Hematopoietic multipotent progenitor cell treated with erythropoietin and hydrocortisone succinate and interleukin-3 and kit ligand, for 17 days (in vitro differentiated cells): ENCODE measurements around the gene FOS.

Experiments
- DNase-seq: peaks from one replicate; pipeline ENCODE4 v3.0.0-alpha.2; 2015; ENCODE audit warnings: low spot score

FOS gene

GRCh38 chr14:75318353-75318752 lies 39.7 kb downstream of the FOS start:
- no peak for DNase-seq

GRCh38 chr14:75319021-75319420 lies 40.4 kb downstream of the FOS start:
- DNase-seq = no peak

DNA sequence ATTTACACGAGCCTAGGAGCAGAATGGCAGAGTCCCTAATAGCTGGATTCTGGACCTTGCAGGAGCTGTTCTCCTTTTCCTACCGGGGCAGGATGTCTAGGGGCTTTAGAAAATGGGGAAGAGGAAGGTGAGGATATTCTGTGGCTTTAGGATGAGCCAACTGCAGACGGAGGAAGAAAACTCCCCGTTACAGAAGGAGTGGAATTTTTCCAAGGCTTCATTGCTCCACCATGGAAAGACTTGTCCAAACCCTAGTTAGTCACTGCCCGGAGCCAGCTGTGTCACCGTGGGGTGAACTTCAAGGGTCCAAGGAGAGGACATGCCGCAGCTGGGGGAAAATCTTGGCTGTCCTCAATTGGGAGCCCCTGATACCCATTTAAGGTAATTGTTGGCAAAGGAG lies 41.6 kb downstream of the FOS start:
- no peak for DNase-seq

- DNase-seq = no peak
These were observed 44.1 kb downstream of the FOS start for GRCh38 chr14:75322746-75323145.

DNA sequence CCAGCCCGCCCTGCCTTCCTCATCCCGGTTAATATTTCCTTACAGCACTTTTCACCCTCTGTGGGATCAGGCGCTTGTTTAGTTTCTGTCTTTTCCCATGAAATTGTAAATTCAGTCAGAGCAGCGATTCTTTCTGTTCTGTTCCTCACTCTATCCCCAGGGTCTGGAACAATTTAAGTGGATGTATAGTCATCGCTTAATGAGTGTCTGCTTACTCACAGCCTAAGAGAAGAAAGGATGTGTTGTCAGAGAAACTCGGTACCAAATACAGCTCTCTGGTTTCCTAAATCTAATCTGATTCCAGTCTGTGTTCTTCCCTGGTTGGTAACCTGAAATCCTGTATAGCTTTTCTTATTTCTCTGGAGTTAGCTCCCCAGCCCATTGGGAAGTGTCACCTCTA lies 44.9 kb downstream of the FOS start:
- DNase-seq = no peak

DNA sequence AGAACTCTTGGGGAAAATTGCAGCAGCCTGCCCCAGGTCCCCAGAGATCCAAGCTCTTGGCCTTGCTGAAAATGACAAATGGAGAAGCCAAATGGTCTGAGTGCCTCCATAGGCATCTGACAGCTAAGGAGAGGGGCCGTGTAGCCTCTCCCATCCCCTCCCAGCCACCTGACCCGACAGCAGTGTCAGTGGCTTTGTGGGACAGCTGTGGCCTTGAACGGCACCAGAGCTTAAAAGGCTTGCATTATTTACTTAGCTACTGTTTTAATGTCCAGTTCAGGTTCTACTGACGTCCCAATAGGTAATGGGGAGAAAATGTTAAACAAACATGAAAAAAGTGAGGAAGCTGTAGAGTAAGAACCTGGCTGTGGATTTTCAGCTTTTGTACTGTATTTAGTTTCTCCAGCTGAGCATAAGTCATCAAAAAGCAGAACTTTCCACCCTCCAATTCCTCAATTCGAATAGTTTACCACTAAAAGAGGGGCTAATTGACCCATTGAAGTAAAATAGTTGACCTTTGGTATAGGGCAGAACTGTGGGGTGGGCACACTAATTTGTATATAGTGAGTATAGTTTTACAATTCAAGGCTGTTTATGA lies 50.0 kb downstream of the FOS start:
- no peak for DNase-seq

- no peak for DNase-seq
These were observed 50.7 kb downstream of the FOS start for GRCh38 chr14:75329369-75329768.

DNA sequence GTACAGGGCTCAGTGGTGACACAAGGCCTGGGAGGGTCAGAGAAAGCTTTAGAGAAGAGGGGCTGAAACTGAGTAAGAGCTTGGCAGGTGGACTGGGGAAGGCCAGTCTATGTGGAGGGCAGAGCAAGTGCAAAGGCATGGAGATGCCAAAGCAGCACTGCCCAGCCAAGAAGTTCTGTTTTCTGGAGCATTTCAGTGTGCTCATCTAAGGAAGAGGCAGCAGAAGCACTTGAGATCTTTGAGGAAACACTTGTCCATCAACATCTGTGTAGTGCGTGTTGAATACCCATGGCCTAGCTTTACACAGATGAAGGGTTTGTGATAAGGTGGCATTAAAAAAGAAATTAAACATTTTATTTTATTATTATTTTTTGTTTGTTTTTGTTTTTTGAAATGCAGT lies 52.8 kb downstream of the FOS start:
- no peak for DNase-seq
